ENCODE results near the gene MDM1. TPM values are rescaled to one million over a fixed set of nuclear protein-coding genes. Genes with fewer than 3 reads are reported as not detected.

Gene MDM1
- total RNA-seq, 1 experiment from 2014 or later, result 10.0 TPM

DNA sequence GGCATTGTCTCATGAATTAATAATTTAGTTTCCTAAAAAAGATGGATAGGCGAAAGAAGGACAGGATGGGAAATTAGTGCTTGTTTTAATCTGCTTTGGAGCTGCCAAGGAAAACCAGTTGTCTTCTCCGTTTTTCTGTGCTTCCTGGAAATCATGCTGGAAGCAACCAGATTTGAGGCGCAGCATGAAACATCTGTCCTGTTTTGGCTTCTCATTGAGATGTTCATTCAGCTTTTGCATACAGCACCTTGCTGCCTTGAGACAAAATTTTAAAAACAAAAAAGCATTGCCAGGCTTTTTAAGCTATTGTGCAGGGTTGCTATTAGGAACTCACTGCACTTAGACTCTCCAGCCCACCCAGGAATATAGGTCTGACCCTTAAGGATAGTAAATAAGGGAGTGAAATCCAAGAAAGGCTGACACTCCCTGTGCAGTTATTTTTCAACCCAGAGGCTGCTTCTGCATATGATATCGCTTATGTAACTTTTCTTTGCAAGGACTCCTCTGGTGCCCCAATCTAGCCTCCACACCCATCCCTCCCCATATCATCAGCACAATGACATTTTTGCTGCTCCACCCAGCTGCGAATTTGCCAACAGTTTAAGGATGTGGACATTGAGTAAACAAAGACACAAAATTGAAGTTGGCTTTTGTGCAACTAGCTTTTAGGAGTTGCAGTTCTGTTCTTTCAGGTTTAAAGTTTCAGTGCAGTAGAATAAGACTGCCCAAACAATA, 46.9 kb upstream of the MDM1 start:
- H3K4me2 ChIP-seq (ENCODE audit: low read length), result no peak overlapping the region
- no peak overlapping the region for H2AFZ ChIP-seq (ENCODE audit: low read depth, low read length, poor library complexity, severe bottlenecking)
- no peak overlapping the region for H3K9ac ChIP-seq (ENCODE audit: low read length)
- H3K27ac ChIP-seq (ENCODE audit: low read depth, low read length), result no peak overlapping the region
- H3K4me3 ChIP-seq (replicated peaks in 1 of 2; ENCODE audit: low read depth in 1 of 2, low read length in 2 of 2), result no peak overlapping the region
- no peaks in the 10 kb centered on the region for H3K79me2 ChIP-seq (ENCODE audit: insufficient read depth, low read length)
- ATAC-seq (no peak), DNase-seq (ENCODE audit: low read depth, low spot score) (no peak)
- BruUV-seq (replicated peaks), result no TSS peak
- intact Hi-C loops (cut with micrococcal nuclease), result no loop called here
- no peaks in the 10 kb centered on the region for H3K9me2 ChIP-seq (ENCODE audit: insufficient read depth)
- ChIA-PET POLR2A (interaction anchor here (1.4 kb wide), 1 partner anchor 14 kb away, joined by 3 read pairs; no protein-coding TSS in a partner anchor), CTCF (no interaction called here), RAD21 (ENCODE audit: low non-redundant PET in 1 of 2, low total read pairs in 2 of 2, uncharacterized antibody in 2 of 2, unreplicated experiment in 2 of 2) (no interaction called here)
- TF ChIP-seq CEBPB (IDR thresholded peaks at IDR 0.05; ENCODE audit: low read depth) (no peak), FOSL1 (IDR thresholded peaks at IDR 0.05; ENCODE audit: low read depth) (no peak)
- TF ChIP-seq, protein P1, sequence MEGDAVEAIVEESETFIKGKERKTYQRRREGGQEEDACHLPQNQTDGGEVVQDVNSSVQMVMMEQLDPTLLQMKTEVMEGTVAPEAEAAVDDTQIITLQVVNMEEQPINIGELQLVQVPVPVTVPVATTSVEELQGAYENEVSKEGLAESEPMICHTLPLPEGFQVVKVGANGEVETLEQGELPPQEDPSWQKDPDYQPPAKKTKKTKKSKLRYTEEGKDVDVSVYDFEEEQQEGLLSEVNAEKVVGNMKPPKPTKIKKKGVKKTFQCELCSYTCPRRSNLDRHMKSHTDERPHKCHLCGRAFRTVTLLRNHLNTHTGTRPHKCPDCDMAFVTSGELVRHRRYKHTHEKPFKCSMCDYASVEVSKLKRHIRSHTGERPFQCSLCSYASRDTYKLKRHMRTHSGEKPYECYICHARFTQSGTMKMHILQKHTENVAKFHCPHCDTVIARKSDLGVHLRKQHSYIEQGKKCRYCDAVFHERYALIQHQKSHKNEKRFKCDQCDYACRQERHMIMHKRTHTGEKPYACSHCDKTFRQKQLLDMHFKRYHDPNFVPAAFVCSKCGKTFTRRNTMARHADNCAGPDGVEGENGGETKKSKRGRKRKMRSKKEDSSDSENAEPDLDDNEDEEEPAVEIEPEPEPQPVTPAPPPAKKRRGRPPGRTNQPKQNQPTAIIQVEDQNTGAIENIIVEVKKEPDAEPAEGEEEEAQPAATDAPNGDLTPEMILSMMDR (IDR thresholded peaks at IDR 0.05 in 2 of 3, conservative IDR thresholded peaks at IDR 0.05 in 1 of 3; ENCODE audit: borderline replicate concordance in 1 of 3, insufficient read depth in 1 of 3, low read depth in 2 of 3, low read length in 2 of 3), result no peak
- no peaks in the 10 kb centered on the region for H3K9me3 ChIP-seq (ENCODE audit: control insufficient read depth in 1 of 2, insufficient read depth in 1 of 2, low read depth in 1 of 2, low read length in 2 of 2)
- no peaks in the 10 kb centered on the region for H3K36me3 ChIP-seq (ENCODE audit: control insufficient read depth in 1 of 2, insufficient read depth in 2 of 2, low read length in 2 of 2)
- no peaks in the 10 kb centered on the region for H4K20me1 ChIP-seq (ENCODE audit: insufficient read depth)
- H3K27me3 ChIP-seq (ENCODE audit: insufficient read depth, low read length), result peaks cover 5% of the 10 kb centered on the region; the same call in 1 of the 2 replicates
- peaks cover 0 to 3% of the 10 kb centered on the region in 2 experiments; a peak in 1 of 4 replicates for H3K4me1 ChIP-seq (ENCODE audit: control insufficient read depth in 1 of 2, insufficient read depth in 2 of 2, low read length in 2 of 2)

DNA sequence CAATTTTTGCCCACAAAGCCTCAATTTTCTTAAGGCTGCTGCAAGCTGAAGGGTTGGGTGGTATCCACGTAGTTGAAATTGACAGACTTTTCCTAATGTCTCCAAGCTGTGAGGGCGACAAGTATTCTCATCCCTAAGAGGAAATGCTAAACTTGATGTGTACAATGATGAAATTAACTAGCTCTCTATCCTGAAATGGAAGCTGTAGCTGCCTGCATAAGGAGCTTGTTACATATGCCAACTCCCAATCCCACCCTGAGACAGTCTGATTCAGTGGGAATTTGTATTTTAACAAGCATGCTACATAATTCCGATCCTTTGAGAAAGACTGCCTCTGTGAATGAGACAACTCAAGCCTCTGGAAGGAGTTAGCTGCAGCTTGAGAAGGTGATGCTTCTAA, 45.7 kb upstream of the MDM1 start:
- intact Hi-C loops (cut with micrococcal nuclease), result no loop called here
- H3K9ac ChIP-seq (ENCODE audit: low read length), result no peak overlapping the region
- H3K4me3 ChIP-seq (replicated peaks in 1 of 2; ENCODE audit: low read depth in 1 of 2, low read length in 2 of 2), result no peak overlapping the region
- H3K27ac ChIP-seq (ENCODE audit: low read depth, low read length), result no peak overlapping the region
- H3K36me3 ChIP-seq (ENCODE audit: control insufficient read depth in 1 of 2, insufficient read depth in 2 of 2, low read length in 2 of 2), result no peaks in the 10 kb centered on the region
- H3K9me2 ChIP-seq (ENCODE audit: insufficient read depth), result no peaks in the 10 kb centered on the region
- H2AFZ ChIP-seq (ENCODE audit: low read depth, low read length, poor library complexity, severe bottlenecking), result no peak overlapping the region
- no peak for ATAC-seq
- CTCF ChIA-PET, result interaction anchor here (0.6 kb wide), 1 partner anchor 219 kb away, joined by 3 read pairs; no protein-coding TSS in a partner anchor
- RAD21 ChIA-PET (ENCODE audit: low non-redundant PET in 1 of 2, low total read pairs in 2 of 2, uncharacterized antibody in 2 of 2, unreplicated experiment in 2 of 2), result no interaction called here
- peaks cover 5% of the 10 kb centered on the region; the same call in 1 of the 2 replicates for H3K27me3 ChIP-seq (ENCODE audit: insufficient read depth, low read length)
- no peaks in the 10 kb centered on the region for H3K9me3 ChIP-seq (ENCODE audit: control insufficient read depth in 1 of 2, insufficient read depth in 1 of 2, low read depth in 1 of 2, low read length in 2 of 2)
- no TSS peak for BruUV-seq (replicated peaks)
- POLR2A ChIA-PET, result interaction anchor here (1.4 kb wide), 1 partner anchor 12 kb away, joined by 3 read pairs; no protein-coding TSS in a partner anchor
- H3K79me2 ChIP-seq (ENCODE audit: insufficient read depth, low read length), result no peaks in the 10 kb centered on the region
- no peak overlapping the region for H3K4me2 ChIP-seq (ENCODE audit: low read length)
- DNase-seq (ENCODE audit: low read depth, low spot score), result no peak
- no peaks in the 10 kb centered on the region for H4K20me1 ChIP-seq (ENCODE audit: insufficient read depth)
- peaks cover 0 to 6% of the 10 kb centered on the region in 2 experiments; a peak in 1 of 4 replicates for H3K4me1 ChIP-seq (ENCODE audit: control insufficient read depth in 1 of 2, insufficient read depth in 2 of 2, low read length in 2 of 2)
- TF ChIP-seq, protein P1 (IDR thresholded peaks at IDR 0.05 in 2 of 3, conservative IDR thresholded peaks at IDR 0.05 in 1 of 3; ENCODE audit: borderline replicate concordance in 1 of 3, insufficient read depth in 1 of 3, low read depth in 2 of 3, low read length in 2 of 3), result no peak
- no peak for TF ChIP-seq CEBPB (IDR thresholded peaks at IDR 0.05; ENCODE audit: low read depth)
- TF ChIP-seq JUND (IDR thresholded peaks at IDR 0.05), result no peak
- no peak for TF ChIP-seq EZH2phosphoT487 (IDR thresholded peaks at IDR 0.05; ENCODE audit: borderline replicate concordance)
- no peak for TF ChIP-seq ELF1 (IDR thresholded peaks at IDR 0.05; ENCODE audit: borderline replicate concordance, low read depth)
- TF ChIP-seq, protein P2, sequence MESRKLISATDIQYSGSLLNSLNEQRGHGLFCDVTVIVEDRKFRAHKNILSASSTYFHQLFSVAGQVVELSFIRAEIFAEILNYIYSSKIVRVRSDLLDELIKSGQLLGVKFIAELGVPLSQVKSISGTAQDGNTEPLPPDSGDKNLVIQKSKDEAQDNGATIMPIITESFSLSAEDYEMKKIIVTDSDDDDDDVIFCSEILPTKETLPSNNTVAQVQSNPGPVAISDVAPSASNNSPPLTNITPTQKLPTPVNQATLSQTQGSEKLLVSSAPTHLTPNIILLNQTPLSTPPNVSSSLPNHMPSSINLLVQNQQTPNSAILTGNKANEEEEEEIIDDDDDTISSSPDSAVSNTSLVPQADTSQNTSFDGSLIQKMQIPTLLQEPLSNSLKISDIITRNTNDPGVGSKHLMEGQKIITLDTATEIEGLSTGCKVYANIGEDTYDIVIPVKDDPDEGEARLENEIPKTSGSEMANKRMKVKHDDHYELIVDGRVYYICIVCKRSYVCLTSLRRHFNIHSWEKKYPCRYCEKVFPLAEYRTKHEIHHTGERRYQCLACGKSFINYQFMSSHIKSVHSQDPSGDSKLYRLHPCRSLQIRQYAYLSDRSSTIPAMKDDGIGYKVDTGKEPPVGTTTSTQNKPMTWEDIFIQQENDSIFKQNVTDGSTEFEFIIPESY (IDR thresholded peaks at IDR 0.05; ENCODE audit: extremely low read depth, insufficient replicate concordance, low read length), result no peak
- TF ChIP-seq, protein P3, sequence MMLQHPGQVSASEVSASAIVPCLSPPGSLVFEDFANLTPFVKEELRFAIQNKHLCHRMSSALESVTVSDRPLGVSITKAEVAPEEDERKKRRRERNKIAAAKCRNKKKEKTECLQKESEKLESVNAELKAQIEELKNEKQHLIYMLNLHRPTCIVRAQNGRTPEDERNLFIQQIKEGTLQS (IDR thresholded peaks at IDR 0.05), result no peak
- no peak for TF ChIP-seq SRF (IDR thresholded peaks at IDR 0.05; ENCODE audit: low read depth)
- no peak for TF ChIP-seq RAD21 (IDR thresholded peaks at IDR 0.05; ENCODE audit: low read depth)
- TF ChIP-seq CBX3 (IDR thresholded peaks at IDR 0.05; ENCODE audit: low read depth), result no peak
- no peak for TF ChIP-seq FOSL1 (IDR thresholded peaks at IDR 0.05; ENCODE audit: low read depth)
